ENCODE data around the gene RESF1. TPM values are rescaled to one million over a fixed set of nuclear protein-coding genes. Genes with fewer than 3 reads are reported as not detected.

RESF1 gene
- total and polyA plus RNA-seq, 2 of the 13 experiments (the other 11 are each of a cell fraction or from before 2014, with no cell fraction given): 7.9 to 16.8 TPM

- no TSS peak for BruUV-seq (replicated peaks)
- WGBS (ENCODE audit: low lambda C conversion rate): 94% methylated on average over 5 of the region's 5 CpGs
- no peaks in the 10 kb centered on the region for H3K4me1 ChIP-seq (ENCODE audit: insufficient read depth, low read length)
- no peak overlapping the region for H2AFZ ChIP-seq (ENCODE audit: low read length)
- CTCF ChIA-PET (ENCODE audit: low intra/inter-chr PET ratio, low total read pairs): no interaction called here
- H3K4me2 ChIP-seq (ENCODE audit: low read depth, low read length): no peak overlapping the region
- peaks cover 1% of the 10 kb centered on the region for H3K79me2 ChIP-seq (ENCODE audit: insufficient read depth, low read length)
- no peak for ATAC-seq
- DNase-seq (ENCODE audit: low spot score): no peak
- H3K36me3 ChIP-seq (replicated peaks in 1 of 2; ENCODE audit: control insufficient read depth in 1 of 2, insufficient read depth in 2 of 2, low read length in 2 of 2): peaks cover 5 to 32% of the 10 kb centered on the region in 2 experiments; a peak in 4 of 5 replicates
- no peak for FAIRE-seq
- in situ Hi-C loops (cut with HindIII; ENCODE audit: extremely low pct_ligation_motif_present, low pct_unique_long_range_greater_than_20kb) (no loop called here), intact Hi-C loops (cut with micrococcal nuclease; ENCODE audit: unreplicated experiment) (no loop called here)
- no peaks in the 10 kb centered on the region for H4K20me1 ChIP-seq (ENCODE audit: insufficient read depth, low read length)
- H3K27ac ChIP-seq (ENCODE audit: extremely low read length, insufficient read depth, low read length): no peak overlapping the region
- TF ChIP-seq, protein P1, sequence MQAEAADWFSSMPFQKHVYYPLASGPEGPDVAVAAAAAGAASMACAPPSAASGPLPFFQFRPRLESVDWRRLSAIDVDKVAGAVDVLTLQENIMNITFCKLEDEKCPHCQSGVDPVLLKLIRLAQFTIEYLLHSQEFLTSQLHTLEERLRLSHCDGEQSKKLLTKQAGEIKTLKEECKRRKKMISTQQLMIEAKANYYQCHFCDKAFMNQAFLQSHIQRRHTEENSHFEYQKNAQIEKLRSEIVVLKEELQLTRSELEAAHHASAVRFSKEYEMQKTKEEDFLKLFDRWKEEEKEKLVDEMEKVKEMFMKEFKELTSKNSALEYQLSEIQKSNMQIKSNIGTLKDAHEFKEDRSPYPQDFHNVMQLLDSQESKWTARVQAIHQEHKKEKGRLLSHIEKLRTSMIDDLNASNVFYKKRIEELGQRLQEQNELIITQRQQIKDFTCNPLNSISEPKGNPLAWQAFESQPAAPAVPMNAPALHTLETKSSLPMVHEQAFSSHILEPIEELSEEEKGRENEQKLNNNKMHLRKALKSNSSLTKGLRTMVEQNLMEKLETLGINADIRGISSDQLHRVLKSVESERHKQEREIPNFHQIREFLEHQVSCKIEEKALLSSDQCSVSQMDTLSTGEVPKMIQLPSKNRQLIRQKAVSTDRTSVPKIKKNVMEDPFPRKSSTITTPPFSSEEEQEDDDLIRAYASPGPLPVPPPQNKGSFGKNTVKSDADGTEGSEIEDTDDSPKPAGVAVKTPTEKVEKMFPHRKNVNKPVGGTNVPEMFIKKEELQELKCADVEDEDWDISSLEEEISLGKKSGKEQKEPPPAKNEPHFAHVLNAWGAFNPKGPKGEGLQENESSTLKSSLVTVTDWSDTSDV (CRISPR knock-in tag; IDR thresholded peaks at IDR 0.05): no peak
- TF ChIP-seq AGO2 (optimal IDR thresholded peaks at IDR 0.05; ENCODE audit: low read depth, low read length): no peak
- no peak for TF ChIP-seq ZNF709 (CRISPR knock-in tag; IDR thresholded peaks at IDR 0.05)
- TF ChIP-seq ZNF546 (CRISPR knock-in tag; conservative IDR thresholded peaks at IDR 0.05): no peak
- TF ChIP-seq SMYD3 (CRISPR knock-in tag; IDR thresholded peaks at IDR 0.05): no peak
- TF ChIP-seq, protein P2, sequence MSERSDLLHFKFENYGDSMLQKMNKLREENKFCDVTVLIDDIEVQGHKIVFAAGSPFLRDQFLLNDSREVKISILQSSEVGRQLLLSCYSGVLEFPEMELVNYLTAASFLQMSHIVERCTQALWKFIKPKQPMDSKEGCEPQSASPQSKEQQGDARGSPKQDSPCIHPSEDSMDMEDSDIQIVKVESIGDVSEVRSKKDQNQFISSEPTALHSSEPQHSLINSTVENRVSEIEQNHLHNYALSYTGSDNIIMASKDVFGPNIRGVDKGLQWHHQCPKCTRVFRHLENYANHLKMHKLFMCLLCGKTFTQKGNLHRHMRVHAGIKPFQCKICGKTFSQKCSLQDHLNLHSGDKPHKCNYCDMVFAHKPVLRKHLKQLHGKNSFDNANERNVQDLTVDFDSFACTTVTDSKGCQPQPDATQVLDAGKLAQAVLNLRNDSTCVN (CRISPR knock-in tag; IDR thresholded peaks at IDR 0.05; ENCODE audit: borderline replicate concordance): no peak
- H3K9me3 ChIP-seq (ENCODE audit: low read length): peaks cover 16% of the 10 kb centered on the region
- POLR2A ChIA-PET: no interaction called here
- no peak overlapping the region for H3K9ac ChIP-seq (ENCODE audit: insufficient read depth, low read depth, low read length)
- no peaks in the 10 kb centered on the region for H3K27me3 ChIP-seq (ENCODE audit: control insufficient read depth in 1 of 2, insufficient read depth in 2 of 2, low read length in 2 of 2)
- H3K4me3 ChIP-seq (replicated peaks in 1 of 3; ENCODE audit: insufficient read depth in 1 of 3, low read depth in 2 of 3, low read length in 3 of 3): no peak overlapping the region
These were observed 15.5 kb downstream of the RESF1 start for GRCh38 chr12:31974673-31975072.
